GM19452 (cell line): ENCODE measurements around the gene CHRNA7.

ENCODE experiments used
- ATAC-seq: cut with Tn5 transposase; IDR thresholded peaks from one replicate; pipeline ENCODE4 v1.9.1; 2021; ENCODE audit not compliant: unreplicated experiment

CHRNA7 gene

GRCh38 chr15:32067115-32067514, 36.8 kb downstream of the CHRNA7 start:
- no peak for ATAC-seq

GRCh38 chr15:32089851-32090359, 59.6 kb downstream of the CHRNA7 start:
- ATAC-seq = no peak

- ATAC-seq = no peak
Observed at GRCh38 chr15:32091505-32092380, 61.4 kb downstream of the CHRNA7 start.

GRCh38 chr15:32096213-32096612, 65.9 kb downstream of the CHRNA7 start:
- no peak for ATAC-seq

- no peak for ATAC-seq
Observed at GRCh38 chr15:32096916-32097617, 66.8 kb downstream of the CHRNA7 start.

GRCh38 chr15:32098033-32098432, 67.7 kb downstream of the CHRNA7 start:
- ATAC-seq = no peak

GRCh38 chr15:32099097-32099785, 68.9 kb downstream of the CHRNA7 start:
- ATAC-seq = no peak

GRCh38 chr15:32099956-32100684, 69.8 kb downstream of the CHRNA7 start:
- no peak for ATAC-seq

GRCh38 chr15:32104061-32104995, 74.0 kb downstream of the CHRNA7 start:
- no peak for ATAC-seq

- no peak for ATAC-seq
Observed at GRCh38 chr15:32105258-32106241, 75.2 kb downstream of the CHRNA7 start.

GRCh38 chr15:32106401-32107381, 76.4 kb downstream of the CHRNA7 start:
- no peak for ATAC-seq

GRCh38 chr15:32107477-32108080, 77.3 kb downstream of the CHRNA7 start:
- ATAC-seq = no peak

- ATAC-seq = no peak
Observed at GRCh38 chr15:32108661-32109060, 78.3 kb downstream of the CHRNA7 start.

- no peak for ATAC-seq
Observed at GRCh38 chr15:32112101-32112500, 81.8 kb downstream of the CHRNA7 start.

GRCh38 chr15:32113224-32113623, 82.9 kb downstream of the CHRNA7 start:
- no peak for ATAC-seq

GRCh38 chr15:32117122-32117521, 86.8 kb downstream of the CHRNA7 start:
- ATAC-seq = no peak

- ATAC-seq = no peak
Observed at GRCh38 chr15:32119286-32119685, 89.0 kb downstream of the CHRNA7 start.
